NCI-H2227 treated with DMSO at 0.1 percent for 48 hours (cell line): ENCODE measurements around the gene GNG14.
"Not testable (repeated sequence)": the region's sequence is repeated elsewhere in the genome, so short reads cannot be mapped to it uniquely, and the experiment has no call there.

Experiments used
- DNase-seq: peaks from one replicate; lab custom pipeline; 2025; lab: John Stamatoyannopoulos, UW

GNG14 gene

GRCh38 chr19:12723641-12724426 is 36.0 kb downstream of the GNG14 start, which contains the start of gene TNPO2:
Gene TNPO2, minus strand, starts transcription at chr19:12723932. Its CDS starts 2,955 bp downstream, at chr19:12720977.
- DNase-seq: peak; percentile 50

- DNase-seq: not testable (repeated sequence)
Measured at GRCh38 chr19:12725612-12726011, 37.8 kb downstream of the GNG14 start.

DNA sequence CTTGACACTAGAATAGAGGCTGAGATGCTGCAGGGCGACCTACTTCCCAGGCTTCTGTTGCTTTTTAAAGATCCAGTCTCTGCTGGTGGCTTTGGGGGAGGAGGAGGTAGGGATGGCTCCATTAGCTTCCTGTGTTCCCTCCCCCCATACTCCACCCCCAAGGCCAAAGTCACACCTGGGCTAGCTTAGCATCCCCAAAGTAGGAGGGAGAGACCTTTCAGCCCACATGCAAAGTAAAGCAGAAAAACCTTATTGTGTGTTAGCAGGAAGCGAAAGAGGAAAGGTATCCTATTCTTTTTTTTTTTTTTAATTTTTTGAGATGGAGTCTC is 39.2 kb downstream of the GNG14 start:
- DNase-seq: no peak

DNA sequence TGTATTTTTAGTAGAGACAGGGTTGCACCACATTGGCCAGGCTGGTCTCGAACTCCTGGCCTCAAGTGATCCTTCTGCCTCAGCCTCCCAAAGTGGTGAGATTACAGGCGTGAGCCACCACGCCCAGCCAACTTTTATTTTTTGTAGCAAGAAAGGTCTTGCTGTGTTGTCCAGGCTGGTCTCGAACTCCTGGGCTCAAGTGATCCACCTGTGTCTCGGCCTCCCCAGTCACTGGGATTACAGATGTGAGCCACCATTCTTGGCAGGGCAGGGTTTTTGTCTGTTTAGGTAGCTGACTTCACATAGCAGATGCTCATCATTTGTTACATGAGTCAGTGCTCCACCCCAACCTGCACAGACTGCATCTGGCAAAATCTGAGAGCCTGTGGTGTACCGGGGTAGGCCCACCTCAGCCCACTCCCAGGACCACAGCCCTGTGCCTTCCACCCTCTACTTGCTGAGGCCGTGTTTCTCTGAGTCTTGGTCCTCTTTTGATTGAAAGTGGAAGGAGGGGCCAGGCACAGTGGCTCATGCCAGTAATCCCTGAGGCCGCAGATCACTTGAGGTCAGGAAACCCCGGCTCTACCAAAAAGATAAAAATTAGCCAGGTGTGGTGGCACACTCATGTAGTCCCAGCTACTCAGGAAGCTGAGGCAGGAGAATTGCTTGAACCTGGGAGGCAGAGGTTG is 40.1 kb downstream of the GNG14 start:
- DNase-seq: no peak

DNA sequence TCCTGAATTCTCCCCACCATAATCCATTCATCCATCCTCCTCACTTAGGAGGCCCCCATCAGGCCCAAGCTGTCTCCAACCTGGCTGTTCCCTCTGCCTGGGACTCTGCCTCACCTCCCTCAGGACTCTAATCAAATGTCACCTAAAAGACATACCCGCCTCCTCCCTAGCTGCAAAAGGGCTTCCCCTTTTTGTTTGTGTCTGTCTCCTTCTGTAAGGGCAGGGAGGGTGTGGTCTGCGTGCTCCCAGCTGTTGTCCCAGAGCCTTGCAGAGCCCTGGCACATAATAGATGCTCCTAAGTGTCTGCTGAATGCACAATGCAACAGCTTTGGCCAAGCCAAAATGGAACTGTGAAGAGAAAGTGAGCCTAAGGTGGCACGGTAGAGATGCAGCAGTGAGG is 42.3 kb downstream of the GNG14 start:
- DNase-seq: no peak

- DNase-seq: no peak
Measured at GRCh38 chr19:12731337-12731736, 43.5 kb downstream of the GNG14 start.

- DNase-seq: no peak
Measured at GRCh38 chr19:12733369-12734214, 45.8 kb downstream of the GNG14 start.

GRCh38 chr19:12736995-12737834 is 49.4 kb downstream of the GNG14 start, which contains the start of gene GET3:
Gene GET3, plus strand, starts transcription at chr19:12737497. Its CDS starts 9 bp downstream, at chr19:12737506.
- peak; percentile 97 for DNase-seq

DNA sequence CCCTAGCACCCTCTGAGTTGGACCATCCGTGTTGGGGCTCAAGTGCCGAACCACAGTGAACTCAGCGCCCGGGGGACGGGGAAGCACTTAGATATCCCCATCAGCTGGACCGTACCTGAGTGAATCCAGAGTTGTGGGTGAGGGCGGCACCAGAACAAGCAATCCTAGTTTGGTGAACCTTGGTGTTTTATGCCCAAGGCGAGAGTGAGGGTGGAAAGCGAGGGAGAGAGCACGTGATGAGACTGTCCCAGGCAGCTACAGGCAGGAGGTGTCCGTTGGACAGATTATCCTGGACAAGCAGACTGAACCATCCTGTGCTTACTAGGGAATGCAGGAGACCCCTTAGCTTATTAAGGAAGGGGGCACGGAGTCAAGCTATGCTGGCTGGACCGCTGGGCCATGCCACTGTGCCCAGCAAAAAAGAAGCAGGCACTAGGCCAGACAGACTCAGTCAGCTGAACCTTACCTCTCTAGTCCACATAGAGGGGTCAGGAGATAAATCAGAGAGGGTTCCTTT is 50.1 kb downstream of the GNG14 start:
- DNase-seq: no peak
